Activated T-cell treated with anti-CD3 and anti-CD28 coated beads for 48 hours (primary cell): Measurements from ENCODE around the gene LRP3.
"Not testable (repeated sequence)": the region's sequence is repeated elsewhere in the genome, so short reads cannot be mapped to it uniquely, and the experiment has no call there.

Experiments used
- DNase-seq: peaks from one replicate; pipeline ENCODE4 v3.0.0-alpha.2; 2020; ENCODE audit warnings: low read depth

LRP3 gene

GRCh38 chr19:33193865-33194362 is at the start of gene LRP3:
Gene LRP3 (plus strand): TSS chr19:33194330. CDS start chr19:33194786, 456 bp downstream.
- no peak for DNase-seq

- no peak for DNase-seq
Observed at GRCh38 chr19:33146209-33146608, 47.9 kb upstream of the LRP3 start.

GRCh38 chr19:33147538-33147937 is 46.6 kb upstream of the LRP3 start:
- no peak for DNase-seq

- DNase-seq = no peak
Observed at GRCh38 chr19:33150852-33151518, 43.1 kb upstream of the LRP3 start.

- DNase-seq = no peak
Observed at GRCh38 chr19:33152176-33152575, 42.0 kb upstream of the LRP3 start.

- not testable (repeated sequence) for DNase-seq
Observed at GRCh38 chr19:33152625-33153024, 41.5 kb upstream of the LRP3 start.

- DNase-seq = not testable (repeated sequence)
Observed at GRCh38 chr19:33154313-33154712, 39.8 kb upstream of the LRP3 start.

- no peak for DNase-seq
Observed at GRCh38 chr19:33156334-33156733, 37.8 kb upstream of the LRP3 start.

GRCh38 chr19:33157906-33158305 is 36.2 kb upstream of the LRP3 start:
- no peak for DNase-seq

- DNase-seq = no peak
Observed at GRCh38 chr19:33158365-33158764, 35.8 kb upstream of the LRP3 start.

- DNase-seq = no peak
Observed at GRCh38 chr19:33159149-33159548, 35.0 kb upstream of the LRP3 start.

GRCh38 chr19:33159893-33160292 is 34.2 kb upstream of the LRP3 start:
- DNase-seq = no peak

GRCh38 chr19:33161201-33161600 is 32.9 kb upstream of the LRP3 start:
- no peak for DNase-seq

- no peak for DNase-seq
Observed at GRCh38 chr19:33163481-33163880, 30.6 kb upstream of the LRP3 start.

- DNase-seq = not testable (repeated sequence)
Observed at GRCh38 chr19:33166037-33166436, 28.1 kb upstream of the LRP3 start.

- no peak for DNase-seq
Observed at GRCh38 chr19:33167438-33167837, 26.7 kb upstream of the LRP3 start.

GRCh38 chr19:33168528-33168927 is 25.6 kb upstream of the LRP3 start:
- no peak for DNase-seq

- no peak for DNase-seq
Observed at GRCh38 chr19:33171222-33171795, 22.8 kb upstream of the LRP3 start.

- no peak for DNase-seq
Observed at GRCh38 chr19:33171916-33172359, 22.2 kb upstream of the LRP3 start.

GRCh38 chr19:33174186-33174585 is 19.9 kb upstream of the LRP3 start:
- no peak for DNase-seq

- DNase-seq = no peak
Observed at GRCh38 chr19:33175156-33175782, 18.9 kb upstream of the LRP3 start.

- DNase-seq = no peak
Observed at GRCh38 chr19:33175886-33176669, 18.1 kb upstream of the LRP3 start.
